ENCODE measurements around the gene SLC25A6.
"Not testable (repeated sequence)": the region's sequence is repeated elsewhere in the genome, so short reads cannot be mapped to it uniquely, and the experiment has no call there.

SLC25A6 gene

DNA sequence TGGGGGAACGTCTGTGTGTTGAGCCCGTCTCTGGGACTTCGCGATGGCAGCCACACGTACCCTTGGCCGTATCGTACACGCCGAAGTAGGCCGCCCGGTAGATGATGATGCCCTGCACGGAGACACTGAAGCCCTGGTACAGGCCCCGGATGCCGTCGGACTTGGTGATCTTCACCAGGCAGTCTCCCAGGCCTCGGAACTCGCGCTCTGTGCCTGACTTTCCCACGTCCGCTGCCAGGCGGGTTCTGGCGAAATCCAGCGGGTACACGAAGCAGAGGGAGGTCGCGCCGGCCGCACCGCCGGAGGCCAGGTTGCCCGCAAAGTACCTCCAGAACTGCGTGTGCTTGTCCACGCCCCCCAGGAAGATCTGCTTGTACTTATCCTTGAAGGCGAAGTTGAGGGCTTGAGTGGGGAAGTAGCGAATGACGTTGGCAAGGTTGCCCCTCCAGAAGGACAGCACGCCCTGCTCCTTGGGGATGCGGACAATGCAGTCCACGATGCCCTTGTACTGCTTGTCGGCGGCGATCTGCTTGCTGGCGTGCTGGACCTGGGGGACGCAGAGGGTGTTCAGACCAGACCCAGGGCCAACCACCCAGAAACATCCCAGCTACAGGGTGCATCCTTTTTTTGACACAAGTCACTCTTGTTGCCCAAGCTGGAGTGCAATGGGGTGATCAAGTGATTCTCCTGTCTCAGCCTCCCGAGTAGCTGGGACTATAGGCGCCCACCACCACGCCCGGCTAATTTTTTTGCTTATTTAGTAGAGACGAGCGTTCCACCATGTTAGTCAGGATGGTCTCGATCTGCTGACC lies 2.5 kb downstream of the SLC25A6 start:
- no peak for DNase-seq

DNA sequence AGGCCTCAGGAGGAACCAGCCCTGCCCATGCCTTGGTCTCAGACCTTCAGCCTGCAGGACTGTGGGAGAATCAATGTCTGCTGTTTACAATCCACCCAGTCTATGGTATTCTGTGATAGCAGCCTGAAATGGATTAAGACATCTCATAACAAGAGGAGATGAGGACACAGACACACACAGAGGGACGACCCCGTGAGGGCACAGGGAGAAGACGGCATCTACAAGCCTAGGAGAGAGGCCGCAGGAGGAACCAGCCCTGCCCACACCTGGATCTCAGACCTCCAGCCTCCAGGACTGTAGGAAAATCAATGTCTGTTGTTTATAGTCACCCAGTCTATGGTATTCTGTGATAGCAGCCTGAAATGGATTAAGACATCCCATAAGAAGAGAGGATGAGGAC lies 3.3 kb downstream of the SLC25A6 start:
- DNase-seq: no peak

DNA sequence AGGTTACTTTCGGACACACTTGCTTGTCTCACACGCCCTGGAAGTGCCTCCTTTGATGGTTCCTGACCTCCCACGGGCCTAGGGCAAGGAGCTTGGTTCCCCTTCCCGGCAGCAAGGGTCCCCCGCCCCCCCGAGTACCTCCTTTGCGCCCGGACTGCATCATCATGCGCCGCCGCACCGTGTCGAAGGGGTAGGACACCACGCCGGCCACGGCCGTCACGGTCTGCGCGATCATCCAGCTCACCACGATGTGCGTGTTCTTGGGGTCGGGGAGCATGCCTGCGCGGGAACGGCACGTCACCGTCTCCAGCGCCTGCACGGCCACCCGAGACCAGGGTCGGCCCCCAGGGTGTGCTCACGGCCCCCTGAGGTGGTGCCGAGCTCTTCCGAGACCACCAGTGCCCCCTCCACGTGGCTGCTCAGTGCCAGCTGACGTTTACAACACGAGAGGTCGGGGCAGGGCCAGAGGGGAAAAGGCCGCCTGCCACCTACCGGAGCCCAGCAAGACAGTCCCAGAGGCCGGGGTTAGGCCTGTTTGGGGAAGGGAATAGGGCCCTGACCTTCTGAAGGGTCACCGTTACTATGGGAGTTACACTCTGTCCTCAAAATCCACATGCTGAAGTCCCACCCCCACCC lies 4.7 kb downstream of the SLC25A6 start:
- no peak for DNase-seq

DNA sequence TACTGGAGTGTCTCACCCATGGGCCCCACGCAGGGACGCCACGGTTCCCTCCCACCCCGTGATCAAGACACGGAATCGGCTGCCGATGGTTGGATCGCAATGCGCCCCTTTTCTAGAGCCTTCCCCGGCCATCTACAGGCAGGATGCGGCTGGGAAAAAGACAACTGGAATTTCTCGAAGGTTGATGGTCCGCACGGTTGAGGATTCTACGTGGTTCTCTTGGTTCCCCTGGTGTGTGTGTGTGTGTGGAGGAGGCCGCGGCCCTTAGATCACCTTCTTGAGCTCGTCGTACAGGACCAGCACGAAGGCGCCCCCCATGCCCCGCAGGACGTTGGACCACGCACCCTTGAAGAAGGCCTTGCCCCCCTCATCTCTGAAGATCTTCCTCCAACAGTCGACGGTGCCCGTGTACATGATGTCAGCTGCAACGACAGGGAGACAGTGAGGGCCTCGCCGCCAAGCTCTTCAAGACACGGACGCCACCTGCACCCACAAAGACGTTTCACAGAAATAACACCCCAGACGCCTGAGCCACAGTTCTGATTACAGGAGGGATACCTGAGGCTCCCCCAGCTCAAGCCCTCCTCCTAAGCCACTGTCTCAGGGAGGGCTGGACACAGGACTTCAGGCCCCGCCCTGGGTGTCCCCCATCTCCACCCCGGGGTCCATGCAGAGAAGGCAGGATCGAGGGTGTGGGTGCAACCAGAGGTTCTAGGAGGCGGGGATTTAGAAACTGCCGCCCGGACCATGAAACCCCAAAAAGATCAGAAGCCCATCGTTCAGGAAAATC lies 5.4 kb downstream of the SLC25A6 start:
- DNase-seq: no peak

DNA sequence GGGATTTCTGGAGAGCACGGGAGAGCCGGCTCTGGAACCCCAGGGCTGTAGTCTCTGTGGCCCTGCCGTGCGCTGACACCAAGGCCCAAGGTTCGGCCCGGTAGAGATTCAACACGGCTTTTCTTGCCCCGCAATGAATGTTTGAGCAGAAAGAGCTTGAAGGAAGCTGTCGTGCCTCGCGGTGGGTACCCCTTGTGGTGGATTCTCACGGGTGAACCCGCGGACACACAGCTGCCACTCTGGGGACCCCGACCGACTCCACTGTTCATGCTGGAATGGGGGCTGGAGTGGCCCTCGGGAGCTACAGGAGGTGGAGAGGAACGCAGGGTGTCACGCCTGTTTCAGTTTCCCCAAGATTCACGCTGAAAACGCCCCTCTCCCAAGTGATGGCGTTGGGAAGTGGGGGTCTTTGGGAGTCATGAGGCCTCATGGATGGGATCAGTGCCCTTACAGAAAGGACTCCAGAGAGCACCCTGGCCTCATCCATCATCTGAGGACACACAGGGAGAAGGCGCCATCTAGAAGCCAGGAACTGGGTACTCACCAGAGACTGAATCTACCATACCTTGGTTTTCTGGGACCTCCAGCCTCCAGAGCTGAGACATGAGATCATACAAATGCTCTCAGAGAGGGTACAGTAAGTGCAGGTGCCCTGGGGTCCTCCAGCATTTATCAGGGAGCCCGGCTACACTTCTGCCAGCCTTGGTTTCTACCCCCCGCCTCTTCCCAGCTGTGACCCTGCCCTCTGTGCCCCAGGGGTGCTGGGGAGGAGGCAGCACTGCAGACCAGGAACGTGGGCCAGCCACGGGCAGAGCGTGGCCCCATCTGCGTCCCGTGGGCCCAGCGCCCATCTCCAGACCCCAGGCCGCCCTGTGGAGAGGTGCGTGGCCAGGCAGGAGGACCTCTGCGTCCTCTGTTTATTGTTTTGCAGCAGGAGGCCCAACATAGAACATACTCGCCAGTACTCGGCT lies 6.4 kb downstream of the SLC25A6 start:
- DNase-seq: no peak

DNA sequence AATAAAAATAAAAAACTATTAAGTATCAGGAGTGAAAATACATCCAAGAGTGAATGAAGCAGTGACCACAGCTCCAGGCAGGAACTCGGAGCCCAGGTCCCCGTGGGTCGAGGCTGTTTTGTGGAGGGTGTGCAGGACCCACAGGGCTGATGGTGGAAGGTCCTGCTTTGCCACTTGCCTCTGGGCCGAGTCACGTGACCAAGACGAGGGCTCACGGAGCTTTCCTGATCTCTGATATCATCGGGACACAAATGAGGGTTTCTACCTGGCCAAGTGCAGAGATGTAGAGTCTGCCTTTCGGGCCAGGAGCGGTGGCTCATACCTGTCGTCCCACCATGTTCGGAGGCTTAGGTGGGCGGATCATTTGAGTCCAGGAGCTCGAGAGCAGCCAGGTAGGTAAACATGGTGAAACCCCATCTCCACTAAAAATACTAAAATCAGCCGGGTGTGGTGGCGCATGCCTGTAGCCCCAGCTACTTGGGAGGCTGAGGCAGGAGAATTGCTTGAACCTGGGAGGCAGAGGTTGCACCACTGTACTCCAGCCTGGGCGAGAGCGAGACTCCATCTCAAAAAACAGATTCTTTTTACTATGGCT lies 7.2 kb downstream of the SLC25A6 start:
- DNase-seq: no peak

DNA sequence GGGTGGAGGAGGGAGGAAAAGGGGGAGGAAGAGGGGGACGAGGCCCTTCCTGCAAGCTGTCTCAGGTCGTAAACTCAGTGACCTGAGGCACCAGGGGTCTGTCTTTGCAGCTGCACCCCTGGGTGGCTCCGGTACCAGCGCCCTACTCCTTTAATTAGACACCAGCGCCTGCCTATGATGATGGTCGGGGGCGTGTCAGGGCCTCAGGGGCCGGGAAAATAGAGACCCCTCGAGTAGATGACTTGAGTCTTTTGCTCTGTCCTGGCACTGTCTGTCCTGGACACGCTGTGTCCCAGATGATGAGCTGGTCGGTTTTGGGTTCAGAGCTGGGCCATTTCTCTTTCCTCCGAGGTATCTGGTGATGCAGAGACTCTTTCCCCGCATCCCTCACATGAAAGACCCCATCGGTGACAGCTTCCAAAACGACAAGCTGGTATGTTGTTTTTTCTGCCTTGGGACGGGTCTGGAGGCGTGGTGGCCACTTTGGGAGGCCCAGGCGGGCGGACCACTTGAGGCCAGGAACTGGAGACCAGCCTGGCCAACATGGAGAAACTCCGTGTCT lies 11.2 kb downstream of the SLC25A6 start:
- DNase-seq: no peak

DNA sequence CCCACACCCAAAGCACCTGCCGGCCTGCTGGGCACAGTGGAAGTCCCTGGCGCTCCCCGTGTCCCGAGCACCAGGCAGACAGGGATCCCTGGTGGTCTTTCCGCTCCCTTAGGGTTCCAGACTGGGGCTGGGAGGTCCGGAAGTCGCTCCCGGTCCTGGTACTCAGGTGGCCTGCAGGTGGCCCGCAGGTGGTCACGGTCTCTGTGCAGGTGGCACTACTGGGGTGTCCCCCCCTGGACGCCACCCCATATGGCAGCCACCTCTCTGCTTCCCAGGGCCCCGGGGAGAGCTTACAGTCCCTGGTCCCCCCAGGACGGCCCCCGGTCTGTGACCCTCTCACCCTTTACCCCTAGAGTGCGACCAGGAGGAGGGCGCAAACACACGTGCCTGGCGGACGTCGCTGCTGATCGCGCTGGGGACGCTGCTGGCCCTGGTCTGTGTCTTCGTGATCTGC lies 13.6 kb downstream of the SLC25A6 start:
- DNase-seq: no peak

DNA sequence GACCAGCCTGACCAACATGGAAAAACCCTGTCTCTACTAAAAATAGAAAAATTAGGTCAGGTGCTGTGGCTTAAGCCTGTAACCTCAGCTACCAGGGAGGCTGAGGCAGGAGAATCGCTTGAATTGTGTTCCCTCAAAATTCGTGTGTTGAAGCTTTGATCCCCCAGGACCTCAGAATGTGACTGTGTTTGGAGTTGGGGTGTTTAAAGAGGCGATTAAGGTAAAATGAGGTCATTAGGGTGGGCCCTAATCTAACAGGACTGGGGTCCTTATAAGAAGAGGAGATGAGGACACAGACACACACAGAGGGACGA lies 23.6 kb downstream of the SLC25A6 start:
- no peak for DNase-seq

DNA sequence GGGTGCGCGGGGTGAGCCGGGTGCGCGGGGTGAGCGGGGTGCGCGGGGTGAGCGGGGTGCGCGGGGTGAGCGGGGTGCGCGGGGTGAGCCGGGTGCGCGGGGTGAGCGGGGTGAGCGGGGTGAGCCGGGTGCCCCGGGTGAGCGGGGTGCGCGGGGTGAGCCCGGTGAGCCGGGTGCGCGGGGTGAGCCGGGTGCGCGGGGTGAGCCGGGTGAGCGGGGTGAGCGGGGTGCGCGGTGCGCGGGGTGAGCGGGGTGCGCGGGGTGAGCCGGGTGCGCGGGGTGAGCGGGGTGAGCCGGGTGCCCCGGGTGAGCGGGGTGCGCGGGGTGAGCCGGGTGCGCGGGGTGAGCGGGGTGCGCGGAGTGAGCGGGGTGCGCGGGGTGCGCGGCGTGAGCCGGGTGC lies 25.6 kb downstream of the SLC25A6 start:
- not testable (repeated sequence) for DNase-seq

DNA sequence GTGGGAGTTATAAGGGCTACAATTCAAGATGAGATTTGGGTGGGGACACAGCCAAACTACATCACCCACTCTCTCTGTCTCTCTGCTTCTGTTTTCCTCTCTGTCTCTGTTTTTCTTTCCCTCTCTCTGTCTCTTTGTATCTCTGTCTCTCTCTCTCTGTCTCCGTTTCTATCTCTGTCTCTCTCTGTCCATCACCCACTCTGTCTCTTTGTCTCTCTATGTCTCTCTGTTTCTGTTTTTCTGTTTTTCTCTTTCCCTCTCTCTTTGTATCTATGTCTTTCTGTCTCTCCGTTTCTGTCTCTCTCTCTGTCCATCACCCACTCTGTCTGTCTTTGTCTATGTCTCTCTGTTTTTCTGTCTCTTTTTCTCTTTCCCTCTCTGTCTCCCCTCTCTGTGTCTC lies 30.0 kb downstream of the SLC25A6 start:
- no peak for DNase-seq

DNA sequence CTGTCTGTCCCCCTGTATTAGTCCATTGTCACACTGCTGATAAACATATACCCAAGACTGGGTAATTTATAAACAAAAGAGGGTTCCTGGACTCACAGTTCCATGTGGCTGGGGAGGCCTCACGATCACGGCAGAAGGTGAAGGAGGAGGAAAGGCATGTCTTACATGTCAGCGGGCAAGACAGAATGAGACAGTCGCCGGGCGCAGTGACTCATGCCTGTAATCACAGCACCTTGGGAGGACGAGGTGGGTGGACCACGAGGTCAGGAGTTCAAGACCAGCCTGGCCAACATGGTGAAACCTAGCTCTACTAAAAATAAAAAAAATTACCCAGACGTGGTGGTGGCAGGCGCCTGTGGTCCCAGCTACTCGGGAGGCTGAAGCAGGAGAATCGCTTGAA lies 30.6 kb downstream of the SLC25A6 start:
- no peak for DNase-seq

DNA sequence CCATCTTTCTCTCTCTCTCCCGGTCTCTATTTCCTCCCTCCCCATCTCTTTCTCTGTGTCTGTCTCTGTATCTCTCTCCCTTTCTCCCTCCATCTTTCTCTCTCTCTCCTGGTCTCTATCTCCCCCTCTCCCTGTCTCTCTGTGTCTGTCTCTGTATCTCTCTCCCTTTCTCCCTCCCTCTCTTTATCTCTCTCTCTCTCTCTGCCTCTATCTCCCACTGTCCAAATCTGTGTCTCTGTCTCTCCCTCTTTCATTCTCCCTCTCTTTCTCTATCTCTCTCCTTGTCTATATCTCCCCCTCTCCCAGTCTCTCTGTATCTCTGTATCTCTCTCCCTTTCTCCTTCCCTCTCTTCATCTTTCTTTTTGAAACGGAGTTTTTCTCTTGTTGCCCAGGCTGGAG lies 31.7 kb downstream of the SLC25A6 start:
- no peak for DNase-seq

DNA sequence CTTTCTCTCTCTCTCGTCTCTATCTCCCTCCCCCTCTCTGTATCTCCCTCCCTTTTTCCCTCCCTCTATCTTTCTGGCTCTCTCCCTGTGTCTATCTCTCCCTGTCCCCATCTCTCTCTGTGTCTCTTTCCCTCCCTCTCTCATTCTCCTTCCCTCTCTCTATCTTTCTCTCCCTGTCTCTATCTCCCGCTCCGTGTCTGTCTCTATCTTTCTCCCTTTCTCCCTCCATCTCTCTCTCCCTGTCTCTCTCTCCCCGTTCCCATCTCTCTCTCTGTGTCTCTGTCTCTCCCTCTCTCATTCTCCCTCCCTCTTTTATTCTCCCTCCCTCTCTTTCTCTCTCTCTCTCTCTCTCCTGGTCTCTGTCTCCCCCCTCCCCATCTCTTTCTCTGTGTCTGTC lies 32.4 kb downstream of the SLC25A6 start:
- no peak for DNase-seq

DNA sequence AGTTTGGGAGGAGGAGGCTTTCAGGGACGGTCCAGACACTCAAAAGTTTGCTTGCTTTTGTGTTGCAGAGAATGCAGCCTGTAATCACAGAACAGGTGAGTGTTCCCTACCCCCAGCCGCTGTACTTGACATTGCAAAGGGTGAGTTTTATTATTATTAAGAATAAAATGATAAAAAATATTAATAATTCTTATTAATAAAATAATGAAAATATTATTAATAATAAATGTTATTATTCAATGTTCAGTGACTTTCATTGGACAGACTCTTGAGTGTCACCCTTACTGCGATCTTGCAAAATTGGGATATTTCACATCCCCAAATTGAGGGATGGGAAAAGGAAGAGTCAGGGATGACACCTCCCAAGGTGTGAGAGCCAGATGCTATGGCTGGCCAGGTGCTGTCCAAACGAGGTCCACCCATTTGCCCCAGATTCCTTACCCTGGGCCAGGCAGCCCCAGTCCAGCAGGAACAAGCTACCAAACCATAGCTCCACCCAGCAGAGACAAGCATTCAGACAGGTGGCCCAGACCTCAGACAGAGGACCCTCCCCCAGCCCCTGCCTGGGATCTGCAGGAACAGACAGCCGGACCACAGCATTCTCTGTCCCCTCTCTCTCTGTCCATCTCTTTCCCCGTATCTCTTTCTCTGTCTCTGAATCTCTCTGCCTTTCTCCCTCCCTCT lies 33.0 kb downstream of the SLC25A6 start:
- no peak for DNase-seq

DNA sequence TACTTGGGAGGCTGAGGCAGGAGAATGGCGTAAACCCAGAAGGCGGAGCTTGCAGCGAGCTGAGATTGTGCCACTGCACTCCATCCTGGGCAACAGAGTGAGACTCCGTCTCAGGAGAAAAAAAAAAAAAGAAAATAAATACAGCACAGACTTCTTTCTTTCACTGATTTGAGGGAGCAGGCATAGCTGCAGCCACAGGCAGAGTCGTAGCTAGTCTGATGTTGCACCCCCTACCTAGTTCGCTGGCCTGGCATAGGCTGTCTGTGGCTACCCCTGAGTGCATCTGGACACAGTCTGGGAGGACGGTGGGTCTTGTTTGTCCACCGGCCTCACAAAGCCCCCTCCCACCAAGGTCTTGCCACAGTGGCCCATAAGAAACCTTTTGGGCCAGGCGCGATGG lies 33.9 kb downstream of the SLC25A6 start:
- DNase-seq: no peak

DNA sequence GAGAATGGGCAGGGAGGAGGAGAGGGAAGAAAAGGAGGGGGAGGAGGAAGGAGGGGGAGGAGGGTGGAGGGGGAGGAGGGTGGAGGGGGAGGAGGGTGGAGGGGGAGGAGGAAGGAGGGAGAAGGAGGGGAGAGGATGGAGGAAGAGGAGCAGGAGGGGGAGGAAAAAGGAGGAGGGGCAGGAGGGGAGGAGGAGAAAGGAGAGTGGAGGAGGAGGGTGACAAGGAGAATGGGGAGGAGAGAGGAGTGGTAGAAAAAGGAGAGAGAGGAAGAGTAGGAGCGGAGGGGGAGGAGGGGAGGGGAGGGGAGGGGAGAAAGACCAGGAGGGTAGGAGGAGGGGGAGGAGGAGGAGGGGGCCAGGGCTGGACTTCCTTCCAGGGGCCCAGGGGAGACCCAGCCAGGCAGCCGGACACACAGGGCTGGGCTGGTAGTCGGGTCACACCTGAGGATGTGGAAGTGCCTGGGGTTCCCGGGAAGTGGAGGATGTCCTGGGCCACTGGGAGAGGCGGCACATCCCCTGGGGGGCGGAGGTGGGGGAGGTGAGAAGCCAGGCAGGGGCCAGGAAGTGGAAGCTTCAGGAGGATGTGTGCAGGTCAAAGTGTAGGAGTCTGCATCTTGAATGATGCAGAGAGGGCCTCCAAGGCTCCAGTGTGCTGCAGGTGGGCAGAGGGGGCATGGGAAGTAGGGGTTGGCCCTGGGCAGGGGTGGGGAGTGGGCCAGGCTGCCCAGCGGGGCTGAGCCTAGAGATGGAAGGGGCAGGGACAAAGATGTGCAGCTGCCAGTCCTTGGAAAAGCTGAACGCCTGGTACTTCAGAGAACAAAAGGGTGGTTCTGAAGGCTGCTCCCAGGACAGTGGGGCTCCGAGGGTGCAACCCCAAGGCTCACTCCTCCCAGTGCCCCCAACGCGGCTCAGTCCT lies 36.5 kb downstream of the SLC25A6 start:
- no peak for DNase-seq

DNA sequence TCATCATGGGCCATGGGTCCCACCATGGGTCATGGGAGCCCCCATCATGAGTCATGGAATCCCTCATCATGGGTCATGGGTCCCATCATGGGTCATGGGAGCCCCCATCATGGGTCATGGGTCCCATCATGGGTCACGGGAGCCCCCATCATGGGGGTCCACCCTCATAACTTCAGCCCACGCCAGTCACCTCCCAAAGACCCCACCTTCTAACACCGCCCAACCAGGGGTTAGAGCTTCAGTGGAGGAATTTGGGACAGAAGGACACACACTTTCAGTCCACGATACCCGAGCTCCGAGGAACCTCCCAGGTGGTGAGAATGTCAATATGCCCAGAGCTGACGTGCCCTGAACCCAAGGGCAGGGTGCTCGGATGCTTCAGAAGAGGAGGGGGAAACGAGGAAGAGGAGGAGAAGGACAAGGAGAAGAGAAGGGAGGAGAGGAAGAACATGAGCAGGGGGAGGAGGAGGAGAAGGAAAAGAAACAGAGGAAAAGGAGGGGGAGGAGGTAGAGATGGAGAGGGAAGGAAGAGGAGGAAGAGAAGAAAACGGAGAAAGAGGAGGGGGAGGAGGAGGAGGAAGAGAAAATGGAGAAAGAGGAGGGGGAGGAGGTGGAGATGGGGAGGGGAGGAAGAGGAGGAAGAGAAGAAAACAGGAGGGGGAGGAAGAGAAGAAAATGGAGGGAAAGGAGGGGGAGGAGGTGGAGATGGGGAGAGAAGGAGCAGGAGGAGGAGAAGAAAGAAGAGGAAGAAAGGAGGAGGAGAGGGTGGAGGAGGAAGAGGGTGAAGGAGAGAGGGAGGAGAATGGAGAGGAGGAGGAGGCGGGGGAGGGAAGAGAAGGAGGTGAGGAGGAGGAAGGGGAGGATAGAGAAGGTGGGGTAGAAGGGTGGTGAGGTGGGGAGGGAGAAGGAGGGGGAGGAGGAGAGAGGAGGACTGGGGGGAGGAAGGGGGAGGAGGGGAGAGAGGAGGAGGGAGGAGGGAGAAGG lies 37.6 kb downstream of the SLC25A6 start:
- no peak for DNase-seq
